Activated CD8-positive, alpha-beta memory T cell treated with anti-CD3 and anti-CD28 coated beads, Interleukin-2, amount 50 U/mL, for 48 hours (primary cell): ENCODE data around the gene VGLL2.

ENCODE experiments used
- DNase-seq: peaks from one replicate; pipeline ENCODE4 v3.0.0-alpha.2; 2020

Gene VGLL2

DNA sequence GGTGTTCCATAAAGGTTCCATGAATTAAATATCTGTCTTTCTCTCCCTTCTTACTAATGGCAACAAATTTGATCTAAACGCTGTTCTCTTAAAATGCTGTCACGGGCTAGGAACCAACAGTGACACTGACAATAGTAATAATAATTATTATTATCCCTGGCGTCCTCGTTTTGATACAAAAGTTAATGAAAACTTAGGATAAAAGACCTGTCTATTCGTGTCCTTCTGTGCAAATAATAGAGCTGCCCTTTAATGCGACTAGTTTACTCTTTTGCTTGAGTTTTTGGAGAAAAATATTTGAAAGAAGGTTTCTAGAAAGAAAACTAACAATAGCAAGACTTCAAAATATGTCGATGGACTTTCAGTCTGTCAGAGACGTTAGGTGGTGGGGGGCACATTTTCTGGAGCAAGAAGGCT, 4.3 kb downstream of the VGLL2 start:
- no peak for DNase-seq

GRCh38 chr6:117270055-117270842, 4.9 kb downstream of the VGLL2 start:
- no peak for DNase-seq

GRCh38 chr6:117270843-117271507, 5.6 kb downstream of the VGLL2 start:
- DNase-seq: no peak

- DNase-seq: no peak
Observed at GRCh38 chr6:117272032-117272866, 6.9 kb downstream of the VGLL2 start.

- DNase-seq: no peak
Observed at GRCh38 chr6:117272891-117273290, 7.5 kb downstream of the VGLL2 start.

DNA sequence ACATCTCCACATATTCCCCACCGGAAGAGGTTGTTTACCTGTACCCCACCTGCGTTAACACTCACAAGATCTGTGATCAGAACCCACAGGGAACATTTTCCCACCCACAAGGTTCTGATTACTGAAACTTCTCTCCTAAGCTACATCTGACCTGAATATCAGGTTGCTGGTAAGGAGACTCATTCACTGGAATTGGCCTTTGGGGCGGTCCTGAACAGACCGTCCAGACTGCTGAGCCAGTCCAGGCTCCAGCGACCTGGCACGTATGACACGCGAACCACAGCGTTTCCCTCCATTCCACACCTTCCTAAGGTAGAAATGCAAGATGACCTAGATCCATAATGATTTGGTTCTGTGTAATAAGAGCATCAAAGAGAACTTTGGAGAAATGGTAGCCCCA, 9.8 kb downstream of the VGLL2 start:
- no peak for DNase-seq

GRCh38 chr6:117275711-117276110, 10.4 kb downstream of the VGLL2 start:
- DNase-seq: no peak

- no peak for DNase-seq
Observed at GRCh38 chr6:117276778-117277316, 11.5 kb downstream of the VGLL2 start.

- DNase-seq: no peak
Observed at GRCh38 chr6:117280922-117281321, 15.6 kb downstream of the VGLL2 start.

DNA sequence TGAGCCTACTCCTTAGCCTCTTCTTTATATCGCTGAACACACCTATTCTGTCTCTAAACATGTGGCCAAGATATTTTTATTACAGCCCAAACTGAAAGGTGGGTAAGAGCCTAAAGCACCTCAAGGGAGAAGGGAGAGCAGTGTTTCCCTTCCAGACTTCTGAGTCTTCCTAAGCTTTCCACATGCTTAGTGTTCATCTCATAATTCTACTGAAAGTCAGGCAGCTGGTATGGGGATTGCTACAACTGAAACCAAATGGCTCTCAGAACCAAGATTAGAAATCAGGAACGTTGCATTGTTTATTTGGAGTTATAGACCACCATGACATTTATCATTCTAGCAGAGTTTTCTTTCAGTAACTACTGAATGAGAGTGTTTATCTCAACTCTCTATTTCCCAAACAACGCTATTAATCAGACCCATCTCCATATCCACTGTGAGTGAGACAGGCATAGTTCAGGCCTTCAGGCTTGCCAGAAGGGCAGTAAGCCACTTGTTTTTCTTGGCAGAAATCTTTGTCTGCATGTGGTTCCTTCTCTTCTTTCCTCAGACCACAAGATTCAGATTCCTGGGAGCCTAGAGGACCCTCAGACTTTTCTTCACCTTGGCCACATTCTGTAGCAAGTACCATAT, 22.8 kb downstream of the VGLL2 start:
- DNase-seq: no peak

GRCh38 chr6:117290173-117290846, 25.0 kb downstream of the VGLL2 start:
- DNase-seq: no peak

DNA sequence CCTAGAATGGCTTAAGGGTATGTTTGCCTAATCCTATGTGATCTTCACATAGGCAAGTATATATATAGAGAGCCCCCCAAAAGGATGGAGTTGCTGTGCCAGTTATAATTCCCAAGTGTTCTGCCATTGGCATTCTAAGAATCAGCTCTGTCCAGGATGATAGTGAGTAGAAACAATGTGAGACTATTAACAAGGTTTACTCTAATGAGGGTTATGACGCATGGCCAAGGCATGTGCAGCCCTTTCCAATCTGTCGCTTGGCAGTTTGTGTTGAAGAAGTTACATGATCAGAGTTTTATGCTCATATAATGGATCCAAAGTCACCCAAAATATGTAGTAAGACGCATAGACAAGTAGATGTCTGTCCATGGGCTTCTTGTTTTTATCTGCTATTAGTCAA, 33.6 kb downstream of the VGLL2 start:
- DNase-seq: no peak

- DNase-seq: no peak
Observed at GRCh38 chr6:117303323-117303722, 38.0 kb downstream of the VGLL2 start.

- DNase-seq: no peak
Observed at GRCh38 chr6:117304446-117304845, 39.1 kb downstream of the VGLL2 start.

DNA sequence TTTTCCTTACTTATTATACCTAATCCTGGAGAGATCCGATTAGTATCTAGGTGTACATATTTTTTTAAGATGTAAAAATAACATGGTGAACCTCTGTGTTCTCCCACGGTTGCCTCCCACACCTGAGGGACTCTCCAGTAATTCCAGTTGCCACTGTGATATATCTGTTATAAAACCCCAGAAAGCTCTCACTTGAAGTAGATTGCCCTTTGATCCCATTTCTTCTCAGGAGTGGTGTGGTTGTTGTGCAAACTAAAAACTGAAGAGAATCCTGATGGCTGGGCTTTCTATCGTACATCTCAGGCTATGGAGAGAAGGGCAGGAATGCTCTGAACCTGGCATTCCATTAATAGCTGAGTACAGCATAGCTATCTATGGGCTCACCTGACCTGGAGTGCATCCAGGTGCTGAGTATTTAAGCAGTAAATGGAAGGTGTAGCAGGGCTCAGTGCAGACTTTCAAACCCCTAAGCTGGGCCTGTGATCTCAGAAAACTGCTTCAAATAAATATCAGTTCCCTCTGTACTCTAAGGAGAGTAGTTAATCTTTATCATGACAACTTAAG, 41.0 kb downstream of the VGLL2 start:
- DNase-seq: no peak

GRCh38 chr6:117307655-117308054, 42.3 kb downstream of the VGLL2 start:
- no peak for DNase-seq

DNA sequence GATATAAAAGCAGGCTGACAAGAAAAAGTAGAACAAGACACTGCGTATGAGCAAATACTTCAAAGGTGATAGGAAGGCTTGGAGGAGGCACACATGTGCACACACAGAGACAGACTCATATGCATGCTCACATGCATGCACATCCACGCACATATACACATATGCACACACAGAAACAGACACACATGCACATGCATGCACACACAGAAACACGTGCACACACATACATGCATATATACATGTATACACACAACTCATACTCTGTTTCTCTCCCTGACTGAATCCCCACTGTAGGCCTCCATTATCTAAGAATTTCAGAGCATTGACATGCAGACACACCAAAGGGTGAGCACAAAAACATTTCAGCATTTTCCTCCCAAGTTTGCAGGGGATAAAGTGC, 43.7 kb downstream of the VGLL2 start:
- no peak for DNase-seq

DNA sequence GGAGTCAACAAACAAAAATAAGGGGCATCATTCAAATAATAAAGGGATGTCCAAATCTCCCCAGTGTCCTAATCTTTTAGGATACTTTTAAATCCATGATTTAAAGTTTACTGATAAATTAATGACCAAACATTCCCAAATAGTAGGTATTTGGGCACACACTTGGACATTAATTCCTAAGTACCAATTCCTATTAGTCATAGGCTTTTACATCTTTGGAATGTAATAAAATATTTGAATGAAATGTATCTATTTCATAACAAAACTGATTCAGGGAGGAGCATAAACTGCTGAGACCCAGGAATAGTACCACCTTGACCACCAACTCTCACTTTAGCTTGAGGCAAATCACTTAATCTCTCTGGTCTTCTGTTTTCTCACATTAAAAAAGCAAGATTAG, 44.3 kb downstream of the VGLL2 start:
- no peak for DNase-seq

- no peak for DNase-seq
Observed at GRCh38 chr6:117311310-117311709, 46.0 kb downstream of the VGLL2 start.

- no peak for DNase-seq
Observed at GRCh38 chr6:117311726-117312125, 46.4 kb downstream of the VGLL2 start.

GRCh38 chr6:117317261-117317660, 51.9 kb downstream of the VGLL2 start:
- no peak for DNase-seq
